Bronchial epithelial cell (primary cell): ENCODE measurements around the gene TSC22D2. TPM values are rescaled to one million over a fixed set of nuclear protein-coding genes. Genes with fewer than 3 reads are reported as not detected.
A peak's percentile ranks its signal among the peaks of the same experiment; 100 is the strongest.

Source experiments
- DNase-seq: peaks from one replicate; pipeline ENCODE4 v3.0.0-alpha.2; 2010; ENCODE audit warnings: low read depth
- FAIRE-seq: peaks from 2 replicates; lab custom pipeline; 2011; peaks lifted over from hg19 to GRCh38; lab: Jason Lieb, UNC
- H3K27me3 ChIP-seq: 2 replicates; pipeline ENCODE4 v1.5.1; 2011; ENCODE audit warnings: low read length; ENCODE audit not compliant: control insufficient read depth, insufficient read depth
- H3K36me3 ChIP-seq: 2 replicates; pipeline ENCODE4 v1.5.1; 2011; ENCODE audit warnings: low read length; ENCODE audit not compliant: control insufficient read depth, insufficient read depth
- H3K4me3 ChIP-seq: 2 replicates; pipeline ENCODE4 v1.5.1; 2011; ENCODE audit warnings: mild to moderate bottlenecking, low read depth, low read length, control low read depth
- total RNA-seq: library from RNA; depleted of rRNA; stranded (reverse); fragments of >200 nt; gene quantifications from 2 replicates; pipeline ENCODE4 v1.2.1, GENCODE V29; 2014
- TF ChIP-seq, protein P1 (sequence below): IDR thresholded peaks from 2 replicates; pipeline ENCODE4 v1.5.1; 2011; ENCODE audit warnings: mild to moderate bottlenecking, moderate library complexity, low read length, control low read depth, inconsistent platforms; ENCODE audit not compliant: insufficient read depth, severe bottlenecking

The TSC22D2 gene
- total RNA-seq, 1 donor from 2014 or later, result 5.0 TPM

DNA sequence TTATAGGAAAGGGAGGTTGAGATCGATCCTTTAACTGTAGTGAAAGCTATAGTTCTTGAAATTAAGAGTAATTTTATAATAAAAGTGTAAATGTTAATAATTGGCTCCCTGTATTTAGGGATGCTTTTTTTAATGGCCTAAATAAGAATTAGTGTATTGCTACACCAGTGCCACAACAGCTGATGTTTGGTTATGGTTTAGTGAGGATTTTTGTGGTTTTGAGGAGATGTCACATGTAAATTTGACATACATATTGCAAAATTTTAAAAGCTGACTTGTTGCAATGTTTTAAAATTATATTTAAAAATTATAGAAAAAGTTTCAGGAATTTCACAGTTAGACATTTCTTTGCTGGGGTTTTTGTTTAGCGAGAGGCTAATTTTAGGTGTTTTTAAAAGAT lies 3.9 kb downstream of the TSC22D2 start:
- Histone ChIP-seq H3K4me3 (peak overlapping the region; percentile 96), H3K27me3 (no peaks in the 10 kb centered on the region), H3K36me3 (peaks cover 5% of the 10 kb centered on the region)
- TF ChIP-seq, protein P1, sequence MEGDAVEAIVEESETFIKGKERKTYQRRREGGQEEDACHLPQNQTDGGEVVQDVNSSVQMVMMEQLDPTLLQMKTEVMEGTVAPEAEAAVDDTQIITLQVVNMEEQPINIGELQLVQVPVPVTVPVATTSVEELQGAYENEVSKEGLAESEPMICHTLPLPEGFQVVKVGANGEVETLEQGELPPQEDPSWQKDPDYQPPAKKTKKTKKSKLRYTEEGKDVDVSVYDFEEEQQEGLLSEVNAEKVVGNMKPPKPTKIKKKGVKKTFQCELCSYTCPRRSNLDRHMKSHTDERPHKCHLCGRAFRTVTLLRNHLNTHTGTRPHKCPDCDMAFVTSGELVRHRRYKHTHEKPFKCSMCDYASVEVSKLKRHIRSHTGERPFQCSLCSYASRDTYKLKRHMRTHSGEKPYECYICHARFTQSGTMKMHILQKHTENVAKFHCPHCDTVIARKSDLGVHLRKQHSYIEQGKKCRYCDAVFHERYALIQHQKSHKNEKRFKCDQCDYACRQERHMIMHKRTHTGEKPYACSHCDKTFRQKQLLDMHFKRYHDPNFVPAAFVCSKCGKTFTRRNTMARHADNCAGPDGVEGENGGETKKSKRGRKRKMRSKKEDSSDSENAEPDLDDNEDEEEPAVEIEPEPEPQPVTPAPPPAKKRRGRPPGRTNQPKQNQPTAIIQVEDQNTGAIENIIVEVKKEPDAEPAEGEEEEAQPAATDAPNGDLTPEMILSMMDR, result no peak
- DNase-seq (no peak), FAIRE-seq (no peak)

DNA sequence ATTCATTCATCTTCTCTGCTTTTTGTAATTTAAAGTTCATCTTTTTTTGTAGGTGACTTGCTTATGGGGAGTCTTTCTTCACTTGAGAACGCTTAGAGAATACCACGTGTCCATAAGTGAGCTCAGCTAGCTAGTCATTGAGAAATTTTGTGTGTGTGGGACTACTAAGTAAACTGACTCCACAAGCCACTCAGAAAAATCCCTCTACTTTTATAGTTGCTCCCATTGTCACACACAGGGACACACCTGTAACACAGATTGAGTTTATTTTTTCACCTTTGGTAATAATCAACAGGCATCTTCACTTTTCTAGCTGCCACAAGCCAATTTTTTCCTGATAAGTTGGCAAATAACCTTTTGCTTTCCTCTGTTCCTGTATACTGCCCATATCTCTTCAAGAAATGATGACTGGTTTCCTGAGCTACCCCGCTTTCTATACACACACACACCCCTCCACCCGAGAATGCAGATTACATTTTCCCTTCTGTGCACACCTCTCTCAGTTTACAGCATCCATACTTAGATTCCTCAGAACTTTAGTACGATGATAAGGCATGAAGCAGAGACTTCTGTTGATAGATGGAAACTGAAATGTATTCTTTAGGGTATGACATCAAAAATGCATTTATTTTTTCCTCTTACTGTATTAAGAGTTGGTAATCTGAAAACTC lies 4.6 kb downstream of the TSC22D2 start:
- DNase-seq (peak; percentile 84), FAIRE-seq (no peak)
- Histone ChIP-seq H3K27me3 (no peaks in the 10 kb centered on the region), H3K4me3 (peak overlapping the region; percentile 96), H3K36me3 (peaks cover 5% of the 10 kb centered on the region)
- TF ChIP-seq, protein P1, result no peak

DNA sequence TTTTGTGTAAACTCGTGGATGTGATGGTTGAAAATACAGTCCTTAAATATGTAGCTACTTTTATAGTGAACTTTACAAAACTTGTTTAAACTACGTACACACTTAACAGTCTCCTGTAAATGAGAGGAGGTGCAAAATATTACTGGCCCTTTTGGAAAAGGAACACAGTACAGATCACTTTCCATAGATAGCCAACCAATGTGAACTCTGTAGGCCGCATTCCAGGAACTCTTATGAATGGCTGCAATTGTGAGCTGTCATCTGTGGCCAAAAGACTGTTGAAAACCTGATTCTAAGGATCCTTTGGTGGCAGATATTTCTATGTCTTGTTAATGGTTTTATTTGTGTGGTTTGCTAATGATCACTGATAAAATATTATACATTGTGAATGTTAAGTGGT lies 6.2 kb downstream of the TSC22D2 start:
- TF ChIP-seq, protein P1, result no peak
- H3K4me3 ChIP-seq, result peak overlapping the region; percentile 5
- no peaks in the 10 kb centered on the region for H3K27me3 ChIP-seq
- no peak for FAIRE-seq
- peaks cover 5% of the 10 kb centered on the region for H3K36me3 ChIP-seq
- DNase-seq, result no peak

DNA sequence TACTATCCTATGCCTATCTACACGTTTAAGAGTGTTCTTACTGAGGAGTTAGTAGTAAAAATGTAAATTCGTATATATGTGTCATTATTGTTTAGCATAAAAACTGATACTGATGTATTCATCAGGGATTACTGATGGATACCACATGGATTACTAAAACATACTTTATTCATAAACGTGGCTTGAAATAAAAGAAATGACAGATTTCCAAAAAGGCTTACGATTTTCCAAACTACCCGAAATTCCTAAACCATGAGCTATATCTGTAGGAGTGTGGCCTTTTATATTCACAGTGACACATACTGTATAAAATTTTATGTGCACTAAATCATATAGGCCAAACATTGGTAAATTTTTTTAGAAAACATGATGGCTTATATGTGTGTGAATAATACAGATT lies 6.9 kb downstream of the TSC22D2 start:
- no peak for FAIRE-seq
- DNase-seq, result no peak
- peaks cover 5% of the 10 kb centered on the region for H3K36me3 ChIP-seq
- H3K27me3 ChIP-seq, result no peaks in the 10 kb centered on the region
- TF ChIP-seq, protein P1, result no peak
- no peak overlapping the region for H3K4me3 ChIP-seq

DNA sequence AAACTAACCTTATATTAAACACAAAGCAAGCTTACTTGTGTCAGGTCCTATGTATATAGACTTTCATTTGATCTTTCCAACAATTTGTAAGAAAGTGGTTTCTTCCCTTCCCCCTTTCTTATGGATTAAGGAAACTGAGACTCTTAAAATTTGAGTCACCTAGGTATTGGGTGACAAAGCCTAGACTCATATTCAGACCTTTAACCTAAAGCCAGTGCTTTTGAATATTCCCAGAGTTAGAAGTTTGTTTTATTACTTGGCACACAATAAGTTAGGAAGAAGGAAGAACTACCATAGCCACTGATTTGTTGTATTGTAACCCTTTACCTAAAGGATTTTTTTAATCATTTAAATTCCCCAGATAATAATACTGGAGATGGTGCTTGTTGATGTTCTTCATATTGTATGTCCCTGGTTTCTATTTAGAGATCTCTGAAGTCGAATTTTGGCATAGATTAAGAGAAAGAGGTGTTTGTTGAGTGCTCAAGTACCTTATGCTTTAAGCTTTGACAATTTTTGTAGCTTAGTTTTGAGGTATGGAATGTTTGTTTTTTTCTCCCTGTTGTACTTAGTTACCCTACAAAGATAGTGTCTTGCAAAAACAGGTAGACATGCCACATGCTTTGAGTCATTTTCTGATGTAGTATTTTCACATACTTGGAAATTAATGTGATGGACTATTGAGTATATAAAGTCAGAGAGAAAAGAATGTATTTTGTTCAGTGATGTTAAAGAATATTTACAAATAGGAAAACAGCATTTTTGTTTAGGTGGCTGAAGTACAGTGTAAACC lies 11.2 kb downstream of the TSC22D2 start:
- no peaks in the 10 kb centered on the region for H3K27me3 ChIP-seq
- DNase-seq (peak; percentile 66), FAIRE-seq (no peak)
- no peak overlapping the region for H3K4me3 ChIP-seq
- TF ChIP-seq, protein P1, result no peak
- no peaks in the 10 kb centered on the region for H3K36me3 ChIP-seq
